Mucosa of descending colon (tissue), 3 donors: ENCODE measurements around the gene DSCAML1. TPM values are rescaled to one million over a fixed set of nuclear protein-coding genes. Genes with fewer than 3 reads are reported as not detected.

Experiments
- ATAC-seq: fragments of 200-7000 bp; cut with Tn5 transposase; one replicate; pipeline ENCODE4 v1.9.1; 2020; ENCODE audit warnings: mild to moderate bottlenecking, moderate library complexity
- DNase-seq, 3 donors: peaks; one replicate each; pipeline ENCODE4 v3.0.0-alpha.2; 2020
- H3K36me3 ChIP-seq: fragments of 200-600 bp; one replicate; pipeline ENCODE4 v1.8.0; 2021; ENCODE audit warnings: low read depth, mild to moderate bottlenecking
- H3K4me1 ChIP-seq: fragments of 200-600 bp; one replicate; pipeline ENCODE4 v1.8.0; 2021; ENCODE audit warnings: low read depth, mild to moderate bottlenecking
- H3K4me3 ChIP-seq: fragments of 200-600 bp; one replicate; pipeline ENCODE4 v1.8.0; 2021; ENCODE audit warnings: mild to moderate bottlenecking
- H3K9me3 ChIP-seq: fragments of 200-600 bp; one replicate; pipeline ENCODE4 v1.8.0; 2021; ENCODE audit warnings: mild to moderate bottlenecking
- intact Hi-C, 2 donors: fragments of 100-400 bp; cut with DNase I in 1 of 2; cut with micrococcal nuclease in 1 of 2; formaldehyde crosslinking; loops; one replicate each; pipeline versions ENCODE4 v1.11.0 to v1.11.1; 2022; cut with DNase I, micrococcal nuclease
- total RNA-seq, 3 donors: library from RNA; stranded (reverse); fragmentation: NEBNext Ultra II Directional in 2 of 3; extraction: Animal tissue kit (Norgen Biotek cat#: 25700) in 2 of 3; gene quantifications; one replicate each; pipeline versions ENCODE4 v1.2.1 to v1.2.4, GENCODE V29; 2021 to 2023
- TF ChIP-seq, protein P1 (sequence below): fragments of 200-600 bp; IDR thresholded peaks from one replicate; pipeline ENCODE4 v1.8.0; 2022; ENCODE audit warnings: antibody characterized with exemption, mild to moderate bottlenecking
- donor health status: DM: no; HTN: no; CAD: no; lungs with moderate emphysema.
- donor health status: DM: no; HTN: no; CAD: no.
- donor health status: DM: no; HTN: yes; CAD: no.

Gene DSCAML1
- total RNA-seq, 3 donors from 2014 or later: 5.0 to 5.5 (median 5.3) TPM

DNA sequence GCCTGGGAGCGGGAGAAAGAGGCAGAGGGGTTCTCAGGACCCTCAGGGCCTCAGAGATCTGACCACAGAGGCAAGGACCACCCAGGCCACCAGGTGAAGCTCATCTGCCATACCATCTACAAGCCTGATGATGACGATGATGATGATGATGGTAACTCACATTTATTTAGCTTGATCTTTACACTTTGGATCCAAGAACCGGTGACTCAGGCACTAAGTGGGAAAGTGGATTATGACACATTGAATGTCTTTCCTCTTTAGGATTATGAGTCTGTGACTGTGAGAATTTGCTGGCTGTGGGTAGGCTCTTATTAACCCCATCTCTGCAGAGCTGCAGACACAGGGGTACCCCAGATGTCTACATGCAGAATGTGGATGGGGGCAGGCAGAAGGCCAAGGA lies 110.3 kb downstream of the DSCAML1 start:
- intact Hi-C loops: no loop called here
- no peaks in the 10 kb centered on the region for H3K36me3 ChIP-seq
- TF ChIP-seq, protein P1, sequence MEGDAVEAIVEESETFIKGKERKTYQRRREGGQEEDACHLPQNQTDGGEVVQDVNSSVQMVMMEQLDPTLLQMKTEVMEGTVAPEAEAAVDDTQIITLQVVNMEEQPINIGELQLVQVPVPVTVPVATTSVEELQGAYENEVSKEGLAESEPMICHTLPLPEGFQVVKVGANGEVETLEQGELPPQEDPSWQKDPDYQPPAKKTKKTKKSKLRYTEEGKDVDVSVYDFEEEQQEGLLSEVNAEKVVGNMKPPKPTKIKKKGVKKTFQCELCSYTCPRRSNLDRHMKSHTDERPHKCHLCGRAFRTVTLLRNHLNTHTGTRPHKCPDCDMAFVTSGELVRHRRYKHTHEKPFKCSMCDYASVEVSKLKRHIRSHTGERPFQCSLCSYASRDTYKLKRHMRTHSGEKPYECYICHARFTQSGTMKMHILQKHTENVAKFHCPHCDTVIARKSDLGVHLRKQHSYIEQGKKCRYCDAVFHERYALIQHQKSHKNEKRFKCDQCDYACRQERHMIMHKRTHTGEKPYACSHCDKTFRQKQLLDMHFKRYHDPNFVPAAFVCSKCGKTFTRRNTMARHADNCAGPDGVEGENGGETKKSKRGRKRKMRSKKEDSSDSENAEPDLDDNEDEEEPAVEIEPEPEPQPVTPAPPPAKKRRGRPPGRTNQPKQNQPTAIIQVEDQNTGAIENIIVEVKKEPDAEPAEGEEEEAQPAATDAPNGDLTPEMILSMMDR: no peak
- ATAC-seq (peak; percentile 55), DNase-seq (no peak)
- H3K4me3 ChIP-seq: no peak overlapping the region
- H3K9me3 ChIP-seq: no peaks in the 10 kb centered on the region
- H3K4me1 ChIP-seq: no peaks in the 10 kb centered on the region

DNA sequence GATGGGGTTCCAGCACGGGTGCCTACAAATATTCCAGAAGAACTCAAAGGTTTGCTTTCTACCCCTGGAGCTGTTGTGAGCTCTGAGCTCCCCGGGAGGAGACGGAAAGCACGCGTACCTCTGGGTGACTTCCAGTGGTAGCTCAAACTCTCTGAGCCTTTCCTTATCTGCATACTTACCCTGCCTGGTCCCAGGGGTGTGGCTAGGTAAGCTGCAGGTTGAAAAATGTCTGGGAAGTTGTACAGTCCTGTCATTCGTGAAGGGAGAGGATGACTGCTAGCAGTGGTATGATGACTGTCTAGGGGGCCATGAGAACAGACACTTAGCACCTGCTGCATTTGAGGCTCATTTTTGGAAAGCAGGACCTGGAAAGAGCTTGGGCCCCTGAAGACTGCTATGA lies 111.5 kb downstream of the DSCAML1 start:
- TF ChIP-seq, protein P1: no peak
- no peaks in the 10 kb centered on the region for H3K36me3 ChIP-seq
- intact Hi-C loops: no loop called here
- DNase-seq (no peak), ATAC-seq (peak; percentile 50)
- H3K9me3 ChIP-seq: no peaks in the 10 kb centered on the region
- no peak overlapping the region for H3K4me3 ChIP-seq
- H3K4me1 ChIP-seq: no peaks in the 10 kb centered on the region

DNA sequence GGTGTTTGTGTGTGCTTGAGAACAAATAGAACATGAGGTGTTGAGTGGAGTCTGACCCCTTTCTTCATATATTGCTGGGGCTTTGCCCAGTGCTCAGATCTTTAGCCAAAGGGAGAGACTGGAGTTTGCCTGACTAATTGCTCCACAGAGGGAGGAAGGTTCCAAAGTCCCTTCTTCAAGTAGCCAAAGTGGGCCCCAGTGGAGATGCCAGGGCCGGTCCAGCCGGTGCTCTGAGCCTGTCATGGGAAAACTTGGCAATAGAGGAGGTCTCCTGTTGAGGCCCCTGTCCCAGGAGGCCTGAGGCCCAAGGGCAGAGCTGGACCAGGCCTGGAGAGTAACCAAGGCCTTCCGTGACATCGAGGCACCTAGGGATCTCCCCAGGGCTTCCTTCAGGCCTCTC lies 112.3 kb downstream of the DSCAML1 start:
- DNase-seq: peak in 1 of 3 donors; percentile 31
- no peaks in the 10 kb centered on the region for H3K36me3 ChIP-seq
- H3K9me3 ChIP-seq: no peaks in the 10 kb centered on the region
- ATAC-seq: peak; percentile 58
- no peaks in the 10 kb centered on the region for H3K4me1 ChIP-seq
- intact Hi-C loops: no loop called here
- H3K4me3 ChIP-seq: no peak overlapping the region
- TF ChIP-seq, protein P1: no peak

DNA sequence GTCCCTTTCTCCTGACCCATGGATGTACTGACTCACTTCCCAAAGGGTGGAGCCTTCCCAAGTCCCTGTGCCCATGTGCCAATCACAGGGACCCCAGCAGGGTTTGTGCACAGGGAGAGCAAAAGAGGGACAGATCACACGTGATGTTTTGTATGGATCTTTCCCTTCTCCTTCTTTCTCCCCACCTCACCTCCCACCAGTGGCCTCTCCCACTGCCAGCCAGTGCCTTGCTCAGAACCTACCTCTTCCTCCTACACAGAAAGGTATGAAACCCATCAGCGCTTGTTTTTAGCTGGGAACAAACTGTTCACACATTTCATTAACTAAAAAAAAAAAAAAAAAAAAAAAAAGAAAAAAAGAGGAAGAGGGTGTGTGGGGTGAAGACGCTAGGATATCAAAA lies 112.9 kb downstream of the DSCAML1 start:
- DNase-seq (no peak), ATAC-seq (no peak)
- H3K4me3 ChIP-seq: no peak overlapping the region
- H3K9me3 ChIP-seq: no peaks in the 10 kb centered on the region
- no peaks in the 10 kb centered on the region for H3K36me3 ChIP-seq
- TF ChIP-seq, protein P1: no peak
- H3K4me1 ChIP-seq: no peaks in the 10 kb centered on the region
- intact Hi-C loops: no loop called here

DNA sequence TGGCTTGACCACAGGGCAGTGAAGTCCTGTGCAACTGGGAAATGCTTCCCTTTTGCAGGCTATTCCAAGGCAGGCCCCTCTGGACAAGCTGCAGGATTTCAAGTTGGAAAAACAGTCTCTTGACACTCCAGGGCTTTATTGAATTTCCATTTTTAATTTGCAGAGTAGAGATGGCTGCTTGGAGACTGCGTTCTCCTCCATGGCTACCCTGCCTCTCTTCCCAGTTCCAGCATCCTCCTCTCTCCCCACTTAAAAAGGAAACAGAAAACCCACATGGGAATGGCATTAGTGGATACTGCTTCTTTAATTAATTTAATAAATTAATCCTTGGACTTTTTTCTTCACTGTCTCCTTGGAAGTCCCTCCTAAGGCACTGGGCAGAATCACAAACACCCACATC lies 115.6 kb downstream of the DSCAML1 start:
- Histone ChIP-seq H3K36me3 (no peaks in the 10 kb centered on the region), H3K4me3 (no peak overlapping the region), H3K4me1 (no peaks in the 10 kb centered on the region), H3K9me3 (no peaks in the 10 kb centered on the region)
- TF ChIP-seq, protein P1: no peak
- intact Hi-C loops: no loop called here
- DNase-seq: no peak
- ATAC-seq: no peak

DNA sequence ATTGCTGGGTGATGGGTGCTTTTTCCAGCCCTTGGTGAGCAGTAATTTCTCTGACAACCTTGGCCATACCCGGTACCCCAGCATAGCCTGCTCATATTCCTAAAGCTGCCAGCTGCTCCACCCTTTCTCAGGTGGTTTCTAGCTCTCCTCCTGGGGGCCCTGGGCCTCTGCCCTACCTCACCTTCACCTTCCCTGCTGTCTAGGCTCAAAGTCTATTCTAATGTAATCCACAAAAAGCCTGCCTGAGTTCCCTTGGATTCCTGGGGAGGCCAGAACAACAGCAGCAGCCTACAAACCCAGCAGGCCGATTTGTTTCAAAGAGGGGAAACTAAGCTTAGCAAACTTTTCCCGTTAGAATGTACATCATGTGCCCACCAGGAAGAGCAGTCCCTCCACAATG lies 117.6 kb downstream of the DSCAML1 start:
- Histone ChIP-seq H3K9me3 (no peaks in the 10 kb centered on the region), H3K36me3 (no peaks in the 10 kb centered on the region), H3K4me1 (no peaks in the 10 kb centered on the region), H3K4me3 (no peak overlapping the region)
- TF ChIP-seq, protein P1: no peak
- DNase-seq: no peak
- peak; percentile 36 for ATAC-seq
- intact Hi-C loops: no loop called here
